ENCODE results near the gene AURKAIP1. TPM values are rescaled to one million over a fixed set of nuclear protein-coding genes. Genes with fewer than 3 reads are reported as not detected.

AURKAIP1 gene
- total and polyA plus RNA-seq, 2 of the 13 experiments (the other 11 are each of a cell fraction or from before 2014, with no cell fraction given): 69.5 to 175 TPM

DNA sequence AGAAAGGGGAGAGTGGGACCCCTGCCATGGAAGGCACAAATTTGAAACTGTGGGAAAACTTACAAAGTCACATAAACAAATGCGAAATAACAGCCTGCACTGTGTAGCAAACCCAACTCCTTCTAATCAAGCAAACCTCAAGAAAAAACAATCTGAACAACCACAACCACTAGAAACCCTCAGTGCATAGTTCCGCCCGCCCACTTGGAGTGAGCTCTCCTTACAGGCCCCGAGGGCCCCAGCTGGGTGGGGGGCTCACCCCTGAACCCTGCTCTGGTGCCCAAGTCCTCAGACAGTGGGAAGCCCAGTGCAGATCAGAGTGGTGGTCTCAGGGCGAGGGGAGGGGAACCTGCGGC is 15.7 kb downstream of the AURKAIP1 start (continued):
- TF ChIP-seq ZZZ3 (CRISPR knock-in tag; IDR thresholded peaks at IDR 0.05; ENCODE audit: borderline replicate concordance): no peak
- no peak for TF ChIP-seq ZBTB33 (CRISPR knock-in tag; IDR thresholded peaks at IDR 0.05)
- no peak for TF ChIP-seq ZBTB26 (CRISPR knock-in tag; IDR thresholded peaks at IDR 0.05; ENCODE audit: borderline replicate concordance)
- TF ChIP-seq, protein P1, sequence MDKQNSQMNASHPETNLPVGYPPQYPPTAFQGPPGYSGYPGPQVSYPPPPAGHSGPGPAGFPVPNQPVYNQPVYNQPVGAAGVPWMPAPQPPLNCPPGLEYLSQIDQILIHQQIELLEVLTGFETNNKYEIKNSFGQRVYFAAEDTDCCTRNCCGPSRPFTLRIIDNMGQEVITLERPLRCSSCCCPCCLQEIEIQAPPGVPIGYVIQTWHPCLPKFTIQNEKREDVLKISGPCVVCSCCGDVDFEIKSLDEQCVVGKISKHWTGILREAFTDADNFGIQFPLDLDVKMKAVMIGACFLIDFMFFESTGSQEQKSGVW (CRISPR knock-in tag; IDR thresholded peaks at IDR 0.05; ENCODE audit: borderline replicate concordance): 0 out of 2 replicates have a peak, but pooled peaks have one; percentile 26
- no peak for TF ChIP-seq MTA1 (CRISPR knock-in tag; IDR thresholded peaks at IDR 0.05; ENCODE audit: borderline replicate concordance)
- no peak for TF ChIP-seq IRF2 (CRISPR knock-in tag; IDR thresholded peaks at IDR 0.05)
- no peak for TF ChIP-seq DNMT3B (CRISPR knock-in tag; conservative IDR thresholded peaks at IDR 0.05)
- no peak for TF ChIP-seq FIP1L1 (IDR thresholded peaks at IDR 0.05; ENCODE audit: borderline replicate concordance, insufficient read depth, low read depth, low read length)
- no peak for TF ChIP-seq AKAP8 (CRISPR knock-in tag; IDR thresholded peaks at IDR 0.05)
- no peak for TF ChIP-seq CBX1 (IDR thresholded peaks at IDR 0.05; ENCODE audit: low read depth)
- peak; percentile 36 for TF ChIP-seq U2AF1 (optimal IDR thresholded peaks at IDR 0.05; ENCODE audit: low read depth, low read length)
- TF ChIP-seq ATF7-NPFF (CRISPR knock-in tag; IDR thresholded peaks at IDR 0.05; ENCODE audit: low read depth): 0 out of 2 replicates have a peak, but pooled peaks have one; percentile 3
- TF ChIP-seq, protein P2, sequence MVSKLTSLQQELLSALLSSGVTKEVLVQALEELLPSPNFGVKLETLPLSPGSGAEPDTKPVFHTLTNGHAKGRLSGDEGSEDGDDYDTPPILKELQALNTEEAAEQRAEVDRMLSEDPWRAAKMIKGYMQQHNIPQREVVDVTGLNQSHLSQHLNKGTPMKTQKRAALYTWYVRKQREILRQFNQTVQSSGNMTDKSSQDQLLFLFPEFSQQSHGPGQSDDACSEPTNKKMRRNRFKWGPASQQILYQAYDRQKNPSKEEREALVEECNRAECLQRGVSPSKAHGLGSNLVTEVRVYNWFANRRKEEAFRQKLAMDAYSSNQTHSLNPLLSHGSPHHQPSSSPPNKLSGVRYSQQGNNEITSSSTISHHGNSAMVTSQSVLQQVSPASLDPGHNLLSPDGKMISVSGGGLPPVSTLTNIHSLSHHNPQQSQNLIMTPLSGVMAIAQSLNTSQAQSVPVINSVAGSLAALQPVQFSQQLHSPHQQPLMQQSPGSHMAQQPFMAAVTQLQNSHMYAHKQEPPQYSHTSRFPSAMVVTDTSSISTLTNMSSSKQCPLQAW (CRISPR knock-in tag; IDR thresholded peaks at IDR 0.05): peak; percentile 5; the same call in 1 of the 2 replicates
- no peak for TF ChIP-seq PRMT3 (CRISPR knock-in tag; IDR thresholded peaks at IDR 0.05; ENCODE audit: borderline replicate concordance, low read depth)
- TF ChIP-seq CERS6 (CRISPR knock-in tag; IDR thresholded peaks at IDR 0.05): no peak
- TF ChIP-seq ZFX (CRISPR knock-in tag; IDR thresholded peaks at IDR 0.05; ENCODE audit: low read depth): no peak
- TF ChIP-seq, protein P3, sequence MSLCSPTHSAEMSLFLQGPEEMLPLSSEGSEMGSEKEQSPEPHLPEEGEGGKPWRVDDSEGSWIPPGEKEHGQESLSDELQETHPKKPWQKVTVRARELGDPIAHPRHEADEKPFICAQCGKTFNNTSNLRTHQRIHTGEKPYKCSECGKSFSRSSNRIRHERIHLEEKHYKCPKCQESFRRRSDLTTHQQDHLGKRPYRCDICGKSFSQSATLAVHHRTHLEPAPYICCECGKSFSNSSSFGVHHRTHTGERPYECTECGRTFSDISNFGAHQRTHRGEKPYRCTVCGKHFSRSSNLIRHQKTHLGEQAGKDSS (CRISPR knock-in tag; IDR thresholded peaks at IDR 0.05; ENCODE audit: borderline replicate concordance, low read depth): no peak
- TF ChIP-seq ZNF747 (CRISPR knock-in tag; IDR thresholded peaks at IDR 0.05; ENCODE audit: borderline replicate concordance): 0 out of 2 replicates have a peak, but pooled peaks have one; percentile 4
- no peak for TF ChIP-seq KDM1A (CRISPR knock-in tag; IDR thresholded peaks at IDR 0.05)
- TF ChIP-seq CBX2 (IDR thresholded peaks at IDR 0.05; ENCODE audit: low read depth, low read length): no peak
- TF ChIP-seq CBX2 (CRISPR knock-in tag; IDR thresholded peaks at IDR 0.05; ENCODE audit: low read depth): no peak
